GM23248 (cell line): ENCODE data around the gene FAM234A.

ENCODE experiments used
- EZH2 ChIP-seq: fragments of 200-600 bp; sonication (generic); IDR thresholded peaks from 2 replicates; pipeline ENCODE4 v1.6.1; 2018; ENCODE audit warnings: antibody characterized with exemption, mild to moderate bottlenecking; ENCODE audit not compliant: insufficient read depth, poor library complexity, severe bottlenecking
- EZH2phosphoT487 ChIP-seq: fragments of 200-600 bp; sonication (generic); IDR thresholded peaks from 2 replicates; pipeline ENCODE4 v1.6.1; 2018; ENCODE audit warnings: antibody characterized with exemption, moderate library complexity, mild to moderate bottlenecking, low read depth; ENCODE audit not compliant: insufficient read depth

GRCh38 chr16:280991-281659 lies 46.5 kb downstream of the FAM234A start:
- TF ChIP-seq EZH2 (no peak), EZH2phosphoT487 (no peak)
